ENCODE results near the gene DYNLT2.

DNA sequence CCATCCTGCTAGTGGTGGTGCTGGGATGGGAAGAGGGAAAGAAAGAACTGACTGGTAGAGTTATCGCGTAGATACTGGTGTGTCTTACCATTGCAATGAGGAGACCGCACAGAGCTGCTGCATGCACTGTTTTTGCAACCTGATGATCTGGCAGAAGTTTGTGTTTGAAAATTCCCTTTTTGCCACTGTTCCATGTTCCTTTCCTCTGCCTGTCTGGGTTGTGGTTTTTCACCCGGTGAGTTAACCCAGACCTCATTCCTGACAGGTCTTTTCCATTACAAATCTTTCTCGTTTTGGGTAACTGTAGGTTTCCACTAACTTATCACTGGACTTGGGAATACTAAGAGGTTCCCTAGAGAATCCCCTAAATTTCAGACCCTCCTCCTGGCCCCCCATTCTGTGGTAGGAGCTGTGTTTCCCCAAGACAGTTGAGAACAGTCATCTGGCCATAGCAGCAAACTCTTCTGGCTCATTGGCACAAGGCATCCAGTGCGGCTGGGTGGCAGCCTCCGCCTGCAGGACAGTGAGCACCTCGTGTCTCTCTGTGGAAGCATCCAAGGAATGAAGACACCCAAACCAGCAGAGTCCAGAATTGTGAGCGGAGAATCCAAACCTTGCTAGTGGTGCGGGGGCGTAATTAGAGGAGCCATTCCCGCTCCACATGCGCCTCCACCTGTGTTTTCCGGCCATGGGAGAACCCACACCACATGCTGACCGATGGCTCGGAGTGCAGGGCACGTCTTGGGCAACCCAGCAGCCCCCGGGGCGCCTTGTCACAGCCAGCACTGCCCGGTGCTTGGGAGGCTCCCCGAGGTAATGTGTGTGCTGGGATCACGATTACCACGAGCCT lies 32.8 kb upstream of the DYNLT2 start:
- TF ChIP-seq POLR2A (IDR thresholded peaks at IDR 0.05), result no peak
- TF ChIP-seq, protein P1, sequence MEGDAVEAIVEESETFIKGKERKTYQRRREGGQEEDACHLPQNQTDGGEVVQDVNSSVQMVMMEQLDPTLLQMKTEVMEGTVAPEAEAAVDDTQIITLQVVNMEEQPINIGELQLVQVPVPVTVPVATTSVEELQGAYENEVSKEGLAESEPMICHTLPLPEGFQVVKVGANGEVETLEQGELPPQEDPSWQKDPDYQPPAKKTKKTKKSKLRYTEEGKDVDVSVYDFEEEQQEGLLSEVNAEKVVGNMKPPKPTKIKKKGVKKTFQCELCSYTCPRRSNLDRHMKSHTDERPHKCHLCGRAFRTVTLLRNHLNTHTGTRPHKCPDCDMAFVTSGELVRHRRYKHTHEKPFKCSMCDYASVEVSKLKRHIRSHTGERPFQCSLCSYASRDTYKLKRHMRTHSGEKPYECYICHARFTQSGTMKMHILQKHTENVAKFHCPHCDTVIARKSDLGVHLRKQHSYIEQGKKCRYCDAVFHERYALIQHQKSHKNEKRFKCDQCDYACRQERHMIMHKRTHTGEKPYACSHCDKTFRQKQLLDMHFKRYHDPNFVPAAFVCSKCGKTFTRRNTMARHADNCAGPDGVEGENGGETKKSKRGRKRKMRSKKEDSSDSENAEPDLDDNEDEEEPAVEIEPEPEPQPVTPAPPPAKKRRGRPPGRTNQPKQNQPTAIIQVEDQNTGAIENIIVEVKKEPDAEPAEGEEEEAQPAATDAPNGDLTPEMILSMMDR (IDR thresholded peaks at IDR 0.05), result no peak

Measured in Peyer's patch (tissue), 4 donors.